Activated CD4-positive, alpha-beta T cell treated with anti-CD3 and anti-CD28 coated beads, Interleukin-2, amount 10 ng/mL, durations not matched to agents 24 days and 14 days (primary cell): ENCODE results near the gene CENPVL2. TPM values are rescaled to one million over a fixed set of nuclear protein-coding genes. Genes with fewer than 3 reads are reported as not detected.
"Not testable (repeated sequence)": the region's sequence is repeated elsewhere in the genome, so short reads cannot be mapped to it uniquely, and the experiment has no call there.

Experiments
- DNase-seq: peaks from one replicate; pipeline ENCODE4 v3.0.0; 2022
- H3K27ac Mint-ChIP-seq: one replicate; pipeline ENCODE4 v1.8.0; 2022; ENCODE audit warnings: mild to moderate bottlenecking, mixed read lengths
- H3K27me3 Mint-ChIP-seq: one replicate; pipeline ENCODE4 v1.8.0; 2022; ENCODE audit warnings: mixed read lengths
- H3K36me3 Mint-ChIP-seq: one replicate; pipeline ENCODE4 v1.8.0; 2022; ENCODE audit warnings: low read depth, mild to moderate bottlenecking, mixed read lengths
- H3K4me1 Mint-ChIP-seq: one replicate; pipeline ENCODE4 v1.8.0; 2021; ENCODE audit warnings: mixed read lengths
- H3K4me3 Mint-ChIP-seq: one replicate; pipeline ENCODE4 v1.8.0; 2022; ENCODE audit warnings: mild to moderate bottlenecking, moderate library complexity, mixed read lengths
- H3K9me3 Mint-ChIP-seq: one replicate; pipeline ENCODE4 v1.8.0; 2021; ENCODE audit warnings: mixed read lengths
- intact Hi-C: fragments of 100-400 bp; cut with micrococcal nuclease; formaldehyde crosslinking; loops from one replicate; pipeline ENCODE4 v1.15.1; 2023
- total RNA-seq: library from RNA; stranded (reverse); gene quantifications from 2 replicates; pipeline ENCODE4 v1.2.3, GENCODE V29; 2022

Gene CENPVL2
- not detected in 2 replicates for total RNA-seq

- H3K36me3 Mint-ChIP-seq, DNase-seq: not testable (repeated sequence)
These were observed at the start of gene CENPVL2 for GRCh38 chrX:51682720-51683062. Gene CENPVL2 (minus strand): TSS chrX:51682831. CDS start chrX:51682831, 0 bp downstream.

GRCh38 chrX:51728202-51728601 lies 45.6 kb upstream of the CENPVL2 start:
- H3K27me3 Mint-ChIP-seq = peaks cover 2% of the 10 kb centered on the region
- H3K4me3 Mint-ChIP-seq = no peak overlapping the region
- H3K4me1 Mint-ChIP-seq = no peaks in the 10 kb centered on the region
- no peak for DNase-seq
- no peaks in the 10 kb centered on the region for H3K36me3 Mint-ChIP-seq
- intact Hi-C loops = no loop called here
- no peak overlapping the region for H3K27ac Mint-ChIP-seq
- H3K9me3 Mint-ChIP-seq = no peaks in the 10 kb centered on the region

More at GRCh38 chrX:51682720-51683062, at the start of gene CENPVL2:
- H3K27ac Mint-ChIP-seq, H3K4me1 Mint-ChIP-seq, H3K27me3 Mint-ChIP-seq, H3K4me3 Mint-ChIP-seq, H3K9me3 Mint-ChIP-seq, intact Hi-C loops: not testable (repeated sequence)

- H3K4me3 Mint-ChIP-seq, DNase-seq, H3K36me3 Mint-ChIP-seq, H3K27me3 Mint-ChIP-seq, H3K9me3 Mint-ChIP-seq, H3K27ac Mint-ChIP-seq, H3K4me1 Mint-ChIP-seq, intact Hi-C loops: not testable (repeated sequence)
These were observed 30.5 kb upstream of the CENPVL2 start for GRCh38 chrX:51712943-51713647.

GRCh38 chrX:51710277-51711164 lies 27.9 kb upstream of the CENPVL2 start, which contains the start of gene CENPVL1:
Gene CENPVL1 (plus strand): TSS chrX:51710512. CDS start chrX:51710512, 0 bp downstream.
- not testable (repeated sequence) for H3K4me3 Mint-ChIP-seq, H3K9me3 Mint-ChIP-seq

GRCh38 chrX:51697397-51697796 lies 14.8 kb upstream of the CENPVL2 start:
- Mint-ChIP-seq H3K4me1 (no peaks in the 10 kb centered on the region), H3K36me3 (no peaks in the 10 kb centered on the region), H3K9me3 (no peaks in the 10 kb centered on the region), H3K4me3 (no peak overlapping the region), H3K27me3 (no peaks in the 10 kb centered on the region), H3K27ac (no peak overlapping the region)
- intact Hi-C loops = no loop called here
- peak; percentile 12 for DNase-seq

More at GRCh38 chrX:51710277-51711164, 27.9 kb upstream of the CENPVL2 start, which contains the start of gene CENPVL1:
- H3K36me3 Mint-ChIP-seq, intact Hi-C loops, H3K27me3 Mint-ChIP-seq, H3K4me1 Mint-ChIP-seq, DNase-seq, H3K27ac Mint-ChIP-seq: not testable (repeated sequence)

- intact Hi-C loops = no loop called here
- H3K36me3 Mint-ChIP-seq = no peaks in the 10 kb centered on the region
- no peak overlapping the region for H3K27ac Mint-ChIP-seq
- no peaks in the 10 kb centered on the region for H3K27me3 Mint-ChIP-seq
- DNase-seq = peak; percentile 4
- H3K4me3 Mint-ChIP-seq = no peak overlapping the region
- H3K9me3 Mint-ChIP-seq = no peaks in the 10 kb centered on the region
- no peaks in the 10 kb centered on the region for H3K4me1 Mint-ChIP-seq
These were observed 11.6 kb upstream of the CENPVL2 start for GRCh38 chrX:51694254-51694653.

- DNase-seq, intact Hi-C loops, H3K9me3 Mint-ChIP-seq, H3K36me3 Mint-ChIP-seq, H3K4me3 Mint-ChIP-seq, H3K27me3 Mint-ChIP-seq, H3K4me1 Mint-ChIP-seq, H3K27ac Mint-ChIP-seq: not testable (repeated sequence)
These were observed 567 bp downstream of the CENPVL2 start for GRCh38 chrX:51681808-51682719.

- H3K4me1 Mint-ChIP-seq, H3K27ac Mint-ChIP-seq: not testable (repeated sequence)
These were observed 2.8 kb downstream of the CENPVL2 start for GRCh38 chrX:51679689-51680433.

GRCh38 chrX:51665981-51666380 lies 16.6 kb downstream of the CENPVL2 start:
- intact Hi-C loops = no loop called here
- Mint-ChIP-seq H3K9me3 (peaks cover 3% of the 10 kb centered on the region), H3K4me3 (peak overlapping the region; percentile 35), H3K27ac (no peak overlapping the region), H3K27me3 (peaks cover 5% of the 10 kb centered on the region), H3K36me3 (no peaks in the 10 kb centered on the region), H3K4me1 (peaks cover 4% of the 10 kb centered on the region)
- DNase-seq = no peak

More at GRCh38 chrX:51679689-51680433, 2.8 kb downstream of the CENPVL2 start:
- H3K36me3 Mint-ChIP-seq, H3K27me3 Mint-ChIP-seq, H3K9me3 Mint-ChIP-seq, DNase-seq, H3K4me3 Mint-ChIP-seq, intact Hi-C loops: not testable (repeated sequence)

- H3K27me3 Mint-ChIP-seq = peaks cover 12% of the 10 kb centered on the region
- intact Hi-C loops = loop anchor here (5.0 kb wide), 1 partner anchor 219 kb away; no protein-coding TSS in a partner anchor
- no peaks in the 10 kb centered on the region for H3K36me3 Mint-ChIP-seq
- no peak overlapping the region for H3K4me3 Mint-ChIP-seq
- DNase-seq = no peak
- H3K9me3 Mint-ChIP-seq = no peaks in the 10 kb centered on the region
- no peak overlapping the region for H3K27ac Mint-ChIP-seq
- H3K4me1 Mint-ChIP-seq = no peaks in the 10 kb centered on the region
These were observed 39.3 kb downstream of the CENPVL2 start for GRCh38 chrX:51643377-51643776.

- DNase-seq = peak; percentile 59
- Mint-ChIP-seq H3K4me1 (no peaks in the 10 kb centered on the region), H3K4me3 (no peak overlapping the region), H3K9me3 (no peaks in the 10 kb centered on the region), H3K36me3 (no peaks in the 10 kb centered on the region), H3K27ac (no peak overlapping the region), H3K27me3 (peaks cover 10% of the 10 kb centered on the region)
- intact Hi-C loops = loop anchor here (5.0 kb wide), 1 partner anchor 221 kb away; no protein-coding TSS in a partner anchor
These were observed 41.1 kb downstream of the CENPVL2 start for GRCh38 chrX:51641421-51642021.

GRCh38 chrX:51636511-51636910 lies 46.1 kb downstream of the CENPVL2 start:
- not testable (repeated sequence) for H3K36me3 Mint-ChIP-seq, H3K27ac Mint-ChIP-seq

More at GRCh38 chrX:51636511-51636910, 46.1 kb downstream of the CENPVL2 start:
- H3K9me3 Mint-ChIP-seq, DNase-seq, H3K4me3 Mint-ChIP-seq, H3K27me3 Mint-ChIP-seq, H3K4me1 Mint-ChIP-seq, intact Hi-C loops: not testable (repeated sequence)
